ENCODE results near the gene KCNN4. TPM values are rescaled to one million over a fixed set of nuclear protein-coding genes. Genes with fewer than 3 reads are reported as not detected.
A peak's percentile ranks its signal among the peaks of the same experiment; 100 is the strongest.

The KCNN4 gene
- total RNA-seq, 1 experiment from 2014 or later, result 29.7 TPM

- Histone ChIP-seq H3K9me3 (ENCODE audit: control insufficient read depth, insufficient read depth, low read depth, low read length) (no peaks in the 10 kb centered on the region), H3K27ac (ENCODE audit: low read length) (no peak overlapping the region), H3K27me3 (ENCODE audit: control insufficient read depth, insufficient read depth, low read length) (no peaks in the 10 kb centered on the region), H3K4me1 (ENCODE audit: control insufficient read depth, insufficient read depth, low read length) (no peaks in the 10 kb centered on the region), H3K4me3 (ENCODE audit: low read depth in 2 of 2, low read length in 2 of 2) (peak overlapping the region; percentile 42 to 57), H3K36me3 (ENCODE audit: control insufficient read depth, insufficient read depth, low read length) (no peaks in the 10 kb centered on the region)
- POLR2A ChIA-PET, result no interaction called here
- no TSS peak for BruUV-seq (replicated peaks)
- ATAC-seq, result peak; percentile 90
- TF ChIP-seq TCF7L2 (IDR thresholded peaks at IDR 0.05; ENCODE audit: low read depth, low read length) (no peak), CTCF (IDR thresholded peaks at IDR 0.05) (no peak), POLR2AphosphoS5 (IDR thresholded peaks at IDR 0.05; ENCODE audit: low read depth, low read length) (no peak), REST (IDR thresholded peaks at IDR 0.05; ENCODE audit: insufficient read depth in 1 of 2, low read depth in 2 of 2, low read length in 1 of 2) (no peak), SIN3A (IDR thresholded peaks at IDR 0.05; ENCODE audit: borderline replicate concordance, insufficient read depth, low read depth, low read length) (no peak)
- in situ Hi-C loops (cut with HindIII; ENCODE audit: low pct_unique_long_range_greater_than_20kb, low sequenced_read_pairs), result no loop called here
- intact Hi-C loops (cut with micrococcal nuclease; ENCODE audit: unreplicated experiment), result no loop called here
- DNase-seq (ENCODE audit: low read depth, low spot score), result no peak
- CTCF ChIA-PET, result interaction anchor here (0.6 to 0.8 kb wide), 2 partner anchors 10 to 175 kb away, joined by 3 to 4 read pairs; no protein-coding TSS in a partner anchor
Observed at GRCh38 chr19:43798546-43799409, 18.0 kb upstream of the KCNN4 start.

GRCh38 chr19:43798026-43798545 is 17.3 kb upstream of the KCNN4 start:
- no peak; the same call in none of the 2 replicates for ATAC-seq

More at GRCh38 chr19:43798026-43798545, 17.3 kb upstream of the KCNN4 start:
- BruUV-seq (replicated peaks), result no TSS peak
- Histone ChIP-seq H3K9me3 (ENCODE audit: control insufficient read depth, insufficient read depth, low read depth, low read length) (no peaks in the 10 kb centered on the region), H3K27ac (ENCODE audit: low read length) (no peak overlapping the region), H3K4me1 (ENCODE audit: control insufficient read depth, insufficient read depth, low read length) (no peaks in the 10 kb centered on the region), H3K27me3 (ENCODE audit: control insufficient read depth, insufficient read depth, low read length) (no peaks in the 10 kb centered on the region), H3K4me3 (ENCODE audit: low read depth in 2 of 2, low read length in 2 of 2) (peak overlapping the region; percentile 42 to 57), H3K36me3 (ENCODE audit: control insufficient read depth, insufficient read depth, low read length) (no peaks in the 10 kb centered on the region)
- ChIA-PET POLR2A (no interaction called here), CTCF (no interaction called here)
- TF ChIP-seq SIN3A (IDR thresholded peaks at IDR 0.05; ENCODE audit: borderline replicate concordance, insufficient read depth, low read depth, low read length) (no peak), CTCF (IDR thresholded peaks at IDR 0.05) (no peak), TCF7L2 (IDR thresholded peaks at IDR 0.05; ENCODE audit: low read depth, low read length) (no peak), POLR2AphosphoS5 (IDR thresholded peaks at IDR 0.05; ENCODE audit: low read depth, low read length) (no peak), REST (IDR thresholded peaks at IDR 0.05; ENCODE audit: insufficient read depth in 1 of 2, low read depth in 2 of 2, low read length in 1 of 2) (no peak)
- in situ Hi-C loops (cut with HindIII; ENCODE audit: low pct_unique_long_range_greater_than_20kb, low sequenced_read_pairs), result no loop called here
- no peak for DNase-seq (ENCODE audit: low read depth, low spot score)
- intact Hi-C loops (cut with micrococcal nuclease; ENCODE audit: unreplicated experiment), result no loop called here
